CD4-positive, alpha-beta T cell (primary cell): ENCODE results near the gene CASP12. TPM values are rescaled to one million over a fixed set of nuclear protein-coding genes. Genes with fewer than 3 reads are reported as not detected.

Source experiments
- ATAC-seq: fragments of 200-7000 bp; cut with Tn5 transposase; one replicate; pipeline ENCODE4 v1.10.0; 2022; ENCODE audit warnings: mild to moderate bottlenecking; ENCODE audit not compliant: poor library complexity
- CTCF ChIA-PET: fragments of 350-600 bp; sonication (Branson Sonifier 250); formaldehyde crosslinking; loops from one replicate; lab custom pipeline; 2021; ENCODE audit warnings: antibody characterized with exemption, inconsistent platforms; lab: Charles Lee
- POLR2A ChIA-PET: fragments of 350-600 bp; sonication (Branson Sonifier 250); formaldehyde crosslinking; loops from one replicate; lab custom pipeline; 2021; ENCODE audit warnings: antibody characterized with exemption, inconsistent platforms; lab: Charles Lee
- DNase-seq, 14 experiments: peaks; one replicate each; pipeline ENCODE4 v3.0.0-alpha.2; 2013 to 2020; ENCODE audit warnings: mixed read lengths in 2 of 14
- H3K27ac ChIP-seq, 2 donors: one replicate each; pipeline versions ENCODE4 v1.5.1 to v1.7.0; 2013; ENCODE audit warnings: low read length in 2 of 2, low read depth in 1 of 2, mild to moderate bottlenecking in 1 of 2
- H3K27me3 ChIP-seq, 2 experiments: 1 replicate in 1 of 2; 2 replicates in 1 of 2; pipeline versions ENCODE4 v1.6.1 to v1.7.0; 2013; ENCODE audit warnings: low read length in 2 of 2, control low read depth in 1 of 2, mild to moderate bottlenecking in 1 of 2, moderate library complexity in 1 of 2; ENCODE audit not compliant: insufficient read depth in 2 of 2, control insufficient read depth in 1 of 2
- H3K36me3 ChIP-seq: one replicate; pipeline ENCODE4 v1.6.1; 2013; ENCODE audit warnings: low read length, control low read depth; ENCODE audit not compliant: insufficient read depth
- H3K4me1 ChIP-seq: one replicate; pipeline ENCODE4 v1.6.1; 2013; ENCODE audit warnings: low read length, control low read depth; ENCODE audit not compliant: insufficient read depth
- H3K4me3 ChIP-seq: one replicate; pipeline ENCODE4 v1.5.1; 2013; ENCODE audit warnings: mild to moderate bottlenecking, low read length, moderate library complexity
- H3K9me3 ChIP-seq, 2 experiments: 1 replicate in 1 of 2; 2 replicates in 1 of 2; pipeline versions ENCODE4 v1.6.1 to v1.7.0; 2013; ENCODE audit warnings: low read length in 2 of 2, mild to moderate bottlenecking in 2 of 2, control low read depth in 1 of 2, moderate library complexity in 1 of 2; ENCODE audit not compliant: control insufficient read depth in 1 of 2, insufficient read depth in 1 of 2
- H3K27ac Mint-ChIP-seq: one replicate; pipeline ENCODE4 v1.8.0; 2020; ENCODE audit warnings: mixed read lengths
- H3K27me3 Mint-ChIP-seq: one replicate; pipeline ENCODE4 v1.8.0; 2021; ENCODE audit warnings: mixed read lengths
- H3K36me3 Mint-ChIP-seq: one replicate; pipeline ENCODE4 v1.8.0; 2021; ENCODE audit warnings: low read depth, mixed read lengths
- H3K4me1 Mint-ChIP-seq: one replicate; pipeline ENCODE4 v1.8.0; 2021; ENCODE audit warnings: low read depth, mixed read lengths
- H3K4me3 Mint-ChIP-seq: one replicate; pipeline ENCODE4 v1.8.0; 2020; ENCODE audit warnings: mild to moderate bottlenecking, mixed read lengths
- H3K9me3 Mint-ChIP-seq: one replicate; pipeline ENCODE4 v1.8.0; 2020; ENCODE audit warnings: mixed read lengths
- intact Hi-C, 2 experiments: fragments of 100-400 bp; cut with DNase I in 1 of 2; cut with micrococcal nuclease in 1 of 2; formaldehyde crosslinking; loops; one replicate each; pipeline versions ENCODE4 v1.15.1 to v1.9.0; 2023 to 2025; cut with DNase I, micrococcal nuclease
- total RNA-seq, 174 experiments: library from RNA in 2 of 174; stranded (reverse) in 2 of 174; gene quantifications; one replicate each; pipeline ENCODE4 v1.2.3 and lab custom pipeline; 2021 to 2026
- TF ChIP-seq, protein P1 (sequence below): fragments of 200-600 bp; IDR thresholded peaks from one replicate; pipeline ENCODE4 v1.8.0; 2022; ENCODE audit warnings: antibody characterized with exemption, mild to moderate bottlenecking

CASP12 gene
- total RNA-seq, 2 experiments from 2014 or later: not detected

DNA sequence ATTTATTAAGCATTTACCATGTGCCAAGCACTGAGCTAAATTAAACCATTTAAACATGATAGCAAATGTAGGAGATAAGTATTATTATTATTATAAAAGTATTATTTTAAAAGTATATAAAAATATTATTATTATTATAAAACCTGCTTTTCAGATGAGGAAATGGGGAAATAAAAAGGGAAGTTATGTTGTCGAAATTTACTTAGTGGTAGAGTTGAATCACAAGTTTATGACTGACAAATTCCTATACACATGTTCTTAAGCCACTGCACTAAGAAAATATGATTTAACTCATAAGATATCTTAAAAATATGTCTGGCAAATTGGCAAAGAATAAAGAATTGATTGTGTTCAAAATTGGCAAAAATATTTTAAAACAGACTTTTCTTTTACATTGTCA, 53.8 kb downstream of the CASP12 start:
- ATAC-seq (no peak), DNase-seq (peak in 2 of 14 experiments; percentile 12 to 14)
- Mint-ChIP-seq H3K4me3 (no peak overlapping the region), H3K27me3 (no peaks in the 10 kb centered on the region), H3K36me3 (no peaks in the 10 kb centered on the region), H3K4me1 (no peaks in the 10 kb centered on the region), H3K9me3 (no peaks in the 10 kb centered on the region), H3K27ac (no peak overlapping the region)
- TF ChIP-seq, protein P1, sequence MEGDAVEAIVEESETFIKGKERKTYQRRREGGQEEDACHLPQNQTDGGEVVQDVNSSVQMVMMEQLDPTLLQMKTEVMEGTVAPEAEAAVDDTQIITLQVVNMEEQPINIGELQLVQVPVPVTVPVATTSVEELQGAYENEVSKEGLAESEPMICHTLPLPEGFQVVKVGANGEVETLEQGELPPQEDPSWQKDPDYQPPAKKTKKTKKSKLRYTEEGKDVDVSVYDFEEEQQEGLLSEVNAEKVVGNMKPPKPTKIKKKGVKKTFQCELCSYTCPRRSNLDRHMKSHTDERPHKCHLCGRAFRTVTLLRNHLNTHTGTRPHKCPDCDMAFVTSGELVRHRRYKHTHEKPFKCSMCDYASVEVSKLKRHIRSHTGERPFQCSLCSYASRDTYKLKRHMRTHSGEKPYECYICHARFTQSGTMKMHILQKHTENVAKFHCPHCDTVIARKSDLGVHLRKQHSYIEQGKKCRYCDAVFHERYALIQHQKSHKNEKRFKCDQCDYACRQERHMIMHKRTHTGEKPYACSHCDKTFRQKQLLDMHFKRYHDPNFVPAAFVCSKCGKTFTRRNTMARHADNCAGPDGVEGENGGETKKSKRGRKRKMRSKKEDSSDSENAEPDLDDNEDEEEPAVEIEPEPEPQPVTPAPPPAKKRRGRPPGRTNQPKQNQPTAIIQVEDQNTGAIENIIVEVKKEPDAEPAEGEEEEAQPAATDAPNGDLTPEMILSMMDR: no peak
- Histone ChIP-seq H3K4me3 (no peak overlapping the region), H3K36me3 (no peaks in the 10 kb centered on the region), H3K9me3 (peaks cover 0 to 1% of the 10 kb centered on the region in 2 experiments), H3K27me3 (no peaks in the 10 kb centered on the region), H3K27ac (no peak overlapping the region), H3K4me1 (no peaks in the 10 kb centered on the region)
- ChIA-PET POLR2A (no interaction called here), CTCF (no interaction called here)
- intact Hi-C loops: no loop called here

DNA sequence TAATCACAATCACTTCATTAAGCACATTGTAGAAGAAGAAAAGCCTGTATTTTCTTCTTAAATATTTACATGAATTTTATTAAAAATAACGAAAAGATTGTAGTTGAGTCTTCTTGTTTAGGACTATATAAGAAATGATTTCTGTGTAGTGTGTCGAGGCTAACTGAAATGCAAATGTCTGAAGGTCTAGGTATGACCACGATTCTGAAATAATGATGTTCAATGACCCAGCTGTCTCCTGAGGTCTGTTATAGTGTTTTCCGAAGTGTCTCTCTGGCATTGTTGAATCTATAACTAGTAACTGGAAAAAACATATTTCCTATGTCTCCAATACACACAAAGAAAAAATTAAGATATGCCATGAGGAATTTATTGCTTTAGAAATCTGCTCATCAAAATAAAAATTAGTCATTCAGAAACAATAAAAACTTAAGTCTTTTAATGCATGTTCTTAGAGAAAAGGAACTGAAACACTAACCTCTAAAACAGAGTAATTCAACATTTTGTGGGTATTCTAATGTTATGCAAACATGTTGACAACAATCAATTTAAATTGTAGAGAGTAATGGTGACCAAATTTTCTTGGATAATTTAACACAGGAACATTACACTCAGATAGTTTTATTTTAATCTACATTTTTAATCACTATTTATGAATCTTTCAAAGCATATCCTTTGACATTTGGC, 55.0 kb downstream of the CASP12 start:
- Mint-ChIP-seq H3K9me3 (peaks cover 6% of the 10 kb centered on the region), H3K27ac (no peak overlapping the region), H3K4me1 (no peaks in the 10 kb centered on the region), H3K27me3 (no peaks in the 10 kb centered on the region), H3K4me3 (no peak overlapping the region), H3K36me3 (no peaks in the 10 kb centered on the region)
- Histone ChIP-seq H3K27me3 (no peaks in the 10 kb centered on the region), H3K9me3 (peaks cover 5% of the 10 kb centered on the region in 2 experiments), H3K27ac (no peak overlapping the region), H3K4me1 (no peaks in the 10 kb centered on the region), H3K36me3 (no peaks in the 10 kb centered on the region), H3K4me3 (no peak overlapping the region)
- intact Hi-C loops: no loop called here
- TF ChIP-seq, protein P1: no peak
- ChIA-PET POLR2A (no interaction called here), CTCF (no interaction called here)
- DNase-seq (no peak), ATAC-seq (no peak)

DNA sequence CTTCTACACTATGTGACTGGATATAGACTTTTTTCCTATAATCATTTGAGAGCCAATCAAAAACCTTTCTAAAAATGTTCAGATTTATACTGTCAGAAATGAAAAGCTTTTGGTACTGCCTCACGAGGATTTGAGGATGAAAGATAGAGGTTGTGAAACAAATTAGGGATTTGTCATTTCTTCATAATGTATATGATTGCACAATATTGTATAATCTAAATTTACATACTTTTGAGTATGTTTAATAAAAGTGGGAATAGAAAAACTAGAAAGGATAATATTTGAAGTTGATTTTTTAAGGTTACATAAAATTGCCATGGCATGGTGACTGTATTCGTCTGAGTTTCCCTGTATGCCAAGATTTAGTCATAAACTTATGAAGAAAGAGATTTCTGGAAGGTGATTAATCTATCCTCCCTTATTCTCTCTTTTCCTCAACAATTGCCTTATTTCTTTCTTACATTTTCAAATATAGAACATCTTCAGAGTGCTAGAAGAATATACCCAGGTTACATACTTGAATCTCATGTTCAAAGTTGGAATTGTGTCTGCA, 56.2 kb downstream of the CASP12 start:
- DNase-seq (no peak), ATAC-seq (no peak)
- ChIA-PET CTCF (no interaction called here), POLR2A (no interaction called here)
- Histone ChIP-seq H3K9me3 (peaks cover 5% of the 10 kb centered on the region in 2 experiments), H3K36me3 (no peaks in the 10 kb centered on the region), H3K27me3 (no peaks in the 10 kb centered on the region), H3K4me3 (no peak overlapping the region), H3K4me1 (no peaks in the 10 kb centered on the region), H3K27ac (no peak overlapping the region)
- Mint-ChIP-seq H3K4me3 (no peak overlapping the region), H3K9me3 (peaks cover 6% of the 10 kb centered on the region), H3K36me3 (no peaks in the 10 kb centered on the region), H3K27ac (no peak overlapping the region), H3K4me1 (no peaks in the 10 kb centered on the region), H3K27me3 (no peaks in the 10 kb centered on the region)
- intact Hi-C loops: no loop called here
- TF ChIP-seq, protein P1: no peak
